ENCODE measurements around the gene CD80.

CD80 gene

GRCh38 chr3:119592861-119593260 is 33.4 kb upstream of the CD80 start:
- DNase-seq (ENCODE audit: low spot score): no peak
- Histone ChIP-seq H3K4me3 (no peak overlapping the region), H3K27ac (no peak overlapping the region)
- TF ChIP-seq CTCF (IDR thresholded peaks at IDR 0.05): no peak

- no peak for TF ChIP-seq CTCF (IDR thresholded peaks at IDR 0.05)
- H3K4me3 ChIP-seq: no peak overlapping the region
- DNase-seq (ENCODE audit: low spot score): no peak
- H3K27ac ChIP-seq: no peak overlapping the region
Measured at GRCh38 chr3:119590706-119591105, 31.3 kb upstream of the CD80 start.

- H3K4me3 ChIP-seq: no peak overlapping the region
- TF ChIP-seq CTCF (IDR thresholded peaks at IDR 0.05): no peak
- no peak for DNase-seq (ENCODE audit: low spot score)
- no peak overlapping the region for H3K27ac ChIP-seq
Measured at GRCh38 chr3:119589102-119589773, 29.8 kb upstream of the CD80 start.

GRCh38 chr3:119588112-119588511 is 28.7 kb upstream of the CD80 start:
- no peak overlapping the region for H3K27ac ChIP-seq
- H3K4me3 ChIP-seq: no peak overlapping the region
- no peak for TF ChIP-seq CTCF (IDR thresholded peaks at IDR 0.05)
- DNase-seq (ENCODE audit: low spot score): no peak

- H3K4me3 ChIP-seq: no peak overlapping the region
- H3K27ac ChIP-seq: no peak overlapping the region
- no peak for TF ChIP-seq CTCF (IDR thresholded peaks at IDR 0.05)
- DNase-seq (ENCODE audit: low spot score): no peak
Measured at GRCh38 chr3:119586733-119587172, 27.3 kb upstream of the CD80 start.

- DNase-seq (ENCODE audit: low spot score): no peak
- no peak for TF ChIP-seq CTCF (IDR thresholded peaks at IDR 0.05)
- H3K27ac ChIP-seq: no peak overlapping the region
Measured at GRCh38 chr3:119585856-119586570, 26.6 kb upstream of the CD80 start.

GRCh38 chr3:119585208-119585607 is 25.8 kb upstream of the CD80 start:
- H3K27ac ChIP-seq: no peak overlapping the region
- no peak for TF ChIP-seq CTCF (IDR thresholded peaks at IDR 0.05)
- no peak overlapping the region for H3K4me3 ChIP-seq
- DNase-seq (ENCODE audit: low spot score): no peak

More at GRCh38 chr3:119585856-119586570, 26.6 kb upstream of the CD80 start:
- H3K4me3 ChIP-seq: no peak overlapping the region

Data from coronary artery (tissue), 2 donors.